AML-193 (cell line): ENCODE results near the gene OXCT2.
"Not testable (repeated sequence)": the region's sequence is repeated elsewhere in the genome, so short reads cannot be mapped to it uniquely, and the experiment has no call there.

Source experiments
- DNase-seq, 2 experiments: peaks; one replicate each; lab custom pipeline; 2025; lab: John Stamatoyannopoulos, UW

Gene OXCT2

GRCh38 chr1:39787468-39787867 lies 16.3 kb upstream of the OXCT2 start:
- DNase-seq = no peak

DNA sequence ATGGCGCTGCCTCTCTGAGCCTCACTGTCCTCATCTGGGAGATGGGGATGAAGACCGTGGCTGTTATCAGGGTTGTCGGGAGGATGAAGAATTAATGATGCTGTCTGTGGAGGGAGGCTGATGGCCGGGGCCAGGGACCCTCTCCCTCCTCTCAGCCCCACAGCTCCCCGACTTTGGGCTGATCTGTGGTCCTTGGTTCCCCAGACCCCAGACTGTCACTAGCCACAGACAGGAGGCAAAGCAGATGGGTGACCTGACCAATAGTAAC lies 15.9 kb upstream of the OXCT2 start:
- not testable (repeated sequence) for DNase-seq

DNA sequence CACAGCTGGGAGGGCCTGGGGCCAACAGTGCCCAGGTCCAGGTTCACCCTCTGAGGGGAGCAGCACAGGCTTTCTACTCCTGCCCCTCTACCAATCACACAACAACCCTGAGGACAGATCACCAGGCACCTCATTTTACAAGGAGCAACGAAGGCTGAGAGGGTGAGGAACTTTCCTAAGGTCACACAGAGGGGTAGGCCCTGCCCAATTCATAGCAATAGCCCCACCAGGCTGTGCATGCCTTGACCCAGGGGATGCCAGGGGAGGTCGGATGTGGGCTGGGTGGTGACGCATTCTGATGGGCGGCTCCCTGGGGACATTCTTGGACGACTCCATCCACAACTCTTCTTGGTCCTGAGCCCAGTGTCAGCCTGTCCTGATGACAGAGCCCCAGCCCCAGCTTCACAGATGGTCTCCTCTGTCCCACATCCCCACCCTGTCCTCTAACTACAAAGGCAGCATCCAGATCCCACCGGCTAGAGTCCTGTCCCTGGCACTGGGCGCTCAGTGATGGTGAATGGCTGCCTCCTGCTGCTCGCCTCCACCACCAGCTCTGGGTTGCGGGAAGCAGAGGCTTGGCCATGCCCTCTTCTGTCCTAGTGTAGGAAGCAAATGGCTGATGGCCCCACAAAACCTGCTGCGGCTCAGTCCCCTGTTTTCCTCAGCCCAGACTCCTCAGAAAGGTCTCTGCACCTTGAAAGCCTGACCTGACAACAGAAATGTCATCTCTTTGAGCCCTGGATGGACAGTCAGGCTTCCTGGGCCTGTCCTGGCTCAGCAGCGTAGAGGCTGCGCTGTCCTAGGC lies 15.4 kb upstream of the OXCT2 start:
- not testable (repeated sequence) for DNase-seq

GRCh38 chr1:39782685-39783084 lies 11.5 kb upstream of the OXCT2 start:
- not testable (repeated sequence) for DNase-seq

DNA sequence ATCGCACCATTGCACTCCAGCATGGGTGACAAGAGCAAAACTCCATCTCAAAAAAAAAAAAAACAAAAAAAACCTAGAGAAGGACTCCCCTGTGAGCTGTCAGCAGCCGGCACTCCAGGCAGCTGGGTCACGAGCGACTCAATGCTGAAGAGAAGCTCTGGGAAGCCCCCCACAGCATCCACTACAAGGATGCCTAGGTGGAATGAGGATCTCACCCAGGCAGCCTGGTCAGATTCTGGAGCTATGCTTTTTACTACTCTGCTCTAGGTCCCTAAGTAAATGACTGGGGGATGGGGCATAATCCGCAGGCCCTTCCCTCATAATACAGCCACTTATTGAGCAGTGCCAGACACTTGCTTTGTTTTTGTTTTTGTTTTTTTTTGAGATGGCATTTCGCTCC lies 11.0 kb upstream of the OXCT2 start:
- no peak for DNase-seq

GRCh38 chr1:39781349-39781715 lies 10.2 kb upstream of the OXCT2 start:
- DNase-seq = no peak

DNA sequence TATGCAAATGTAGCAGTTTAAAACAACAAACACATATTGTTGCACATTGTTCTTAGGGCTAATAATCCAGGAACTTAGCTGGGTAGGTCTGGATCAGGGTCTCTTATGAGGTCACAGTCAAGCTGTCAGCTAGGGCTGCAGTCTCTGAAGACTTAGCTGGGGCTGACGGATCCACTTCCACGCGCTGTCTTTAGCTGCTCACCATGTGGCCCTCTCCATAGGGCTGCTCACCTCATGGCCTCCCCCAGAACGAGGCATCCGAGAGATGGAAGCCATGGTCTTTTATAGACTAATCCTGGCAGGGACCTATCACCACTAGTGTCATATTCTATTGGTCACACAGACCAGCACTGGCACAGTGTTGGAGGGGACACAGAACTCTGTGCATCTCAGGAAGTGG lies 8.7 kb upstream of the OXCT2 start:
- no peak for DNase-seq

DNA sequence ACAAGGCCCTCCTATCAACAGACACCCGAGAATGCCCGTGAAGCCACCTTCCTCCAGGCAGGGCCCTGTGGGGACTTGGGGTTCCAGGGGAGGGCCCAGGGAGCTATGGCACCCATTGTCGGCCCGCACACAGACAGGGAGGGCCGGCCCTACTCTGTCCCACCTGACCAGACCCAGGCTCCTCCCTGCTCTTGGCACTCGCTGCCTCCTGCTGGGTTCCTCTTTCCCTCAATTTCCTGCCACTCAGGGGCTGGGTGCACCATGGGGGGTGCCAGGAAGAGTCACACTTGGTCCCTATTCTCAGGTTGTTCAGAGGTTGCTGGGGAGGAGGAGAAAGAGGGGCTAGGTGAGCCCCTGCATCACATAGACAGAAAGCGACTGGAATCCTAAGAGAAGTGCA lies 8.0 kb upstream of the OXCT2 start:
- DNase-seq = no peak

DNA sequence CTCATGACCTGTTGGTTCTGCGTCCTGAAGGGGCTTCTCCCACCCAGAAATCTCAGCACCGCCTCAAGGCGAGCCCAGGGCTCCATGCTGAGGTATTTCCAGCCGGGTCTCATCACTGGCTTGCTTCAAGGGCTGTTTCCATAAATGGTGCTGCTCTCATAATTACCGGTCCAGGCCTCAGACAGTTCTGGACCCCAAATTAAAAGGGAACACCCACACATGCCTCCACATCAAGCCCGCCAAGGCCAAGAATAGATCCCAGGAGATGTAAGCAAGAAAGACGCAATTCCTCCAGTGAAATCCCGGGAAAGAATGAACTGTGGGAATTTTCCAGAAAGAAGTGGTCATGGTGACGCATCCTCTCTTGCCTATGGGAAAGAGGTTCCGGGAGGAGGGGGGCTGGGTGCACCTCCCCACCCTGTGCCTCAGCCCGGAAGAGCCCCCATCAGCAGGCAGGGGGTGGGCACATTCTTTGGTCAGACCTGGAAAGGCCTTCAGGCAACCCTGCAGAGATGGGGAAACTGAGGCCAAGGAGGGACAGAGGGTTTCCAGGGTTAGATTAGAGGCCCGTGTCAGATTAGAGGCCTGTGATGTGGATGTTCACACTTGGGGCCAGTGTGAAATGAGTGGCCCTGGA lies 7.4 kb upstream of the OXCT2 start:
- DNase-seq = not testable (repeated sequence)

DNA sequence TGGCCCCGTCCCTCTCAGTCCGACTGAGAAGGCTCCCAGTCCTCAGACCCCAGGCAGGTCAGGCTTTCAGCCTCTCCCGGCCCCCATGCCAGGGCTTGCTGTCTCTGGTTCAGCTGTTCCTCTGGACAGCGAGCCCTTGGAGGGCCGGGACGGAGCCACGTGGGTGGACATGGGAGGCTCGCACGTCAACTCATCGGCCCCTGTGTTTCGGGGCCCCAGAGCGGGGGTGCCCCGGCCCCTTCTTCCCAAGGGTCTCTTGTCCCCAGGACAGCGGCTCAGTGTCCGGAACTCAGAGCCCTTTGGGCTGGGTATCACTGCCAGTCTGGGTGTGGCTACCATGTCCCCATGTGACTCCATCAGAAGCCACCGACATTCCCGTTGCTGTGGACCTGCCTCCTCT lies 6.7 kb upstream of the OXCT2 start:
- not testable (repeated sequence) for DNase-seq

- DNase-seq = no peak
Measured at GRCh38 chr1:39777306-39777705, 6.2 kb upstream of the OXCT2 start.

- DNase-seq = no peak
Measured at GRCh38 chr1:39776886-39777285, 5.7 kb upstream of the OXCT2 start.

GRCh38 chr1:39776400-39776713 lies 5.2 kb upstream of the OXCT2 start:
- no peak for DNase-seq

GRCh38 chr1:39775676-39776399 lies 4.7 kb upstream of the OXCT2 start:
- not testable (repeated sequence) for DNase-seq

GRCh38 chr1:39775141-39775540 lies 4.0 kb upstream of the OXCT2 start:
- not testable (repeated sequence) for DNase-seq

- DNase-seq = not testable (repeated sequence)
Measured at GRCh38 chr1:39773369-39773979, 2.3 kb upstream of the OXCT2 start.

- not testable (repeated sequence) for DNase-seq
Measured at GRCh38 chr1:39770100-39771021, 787 bp downstream of the OXCT2 start.

DNA sequence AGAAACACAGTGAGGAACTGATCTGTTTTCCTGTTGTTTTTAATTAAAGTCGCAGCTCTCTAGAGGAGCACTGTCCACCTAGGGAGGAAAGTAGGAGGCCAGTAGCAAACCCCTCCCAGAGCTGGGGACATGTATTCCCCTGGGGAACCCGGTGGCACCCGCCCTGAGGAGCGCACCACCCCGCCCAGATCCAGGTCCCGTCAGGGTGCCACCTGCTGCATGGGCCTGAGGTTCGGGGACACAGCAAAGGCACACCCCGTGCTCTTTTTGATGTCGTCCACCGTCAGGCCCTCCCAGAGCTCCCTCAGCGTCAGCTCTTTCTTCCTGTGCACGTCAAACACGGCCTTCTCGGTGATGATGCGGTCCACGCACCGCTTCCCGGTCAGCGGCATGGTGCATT lies 1.6 kb downstream of the OXCT2 start:
- DNase-seq = not testable (repeated sequence)

- not testable (repeated sequence) for DNase-seq
Measured at GRCh38 chr1:39766466-39766865, 4.7 kb downstream of the OXCT2 start.

GRCh38 chr1:39764512-39764911 lies 6.6 kb downstream of the OXCT2 start:
- DNase-seq = not testable (repeated sequence)

DNA sequence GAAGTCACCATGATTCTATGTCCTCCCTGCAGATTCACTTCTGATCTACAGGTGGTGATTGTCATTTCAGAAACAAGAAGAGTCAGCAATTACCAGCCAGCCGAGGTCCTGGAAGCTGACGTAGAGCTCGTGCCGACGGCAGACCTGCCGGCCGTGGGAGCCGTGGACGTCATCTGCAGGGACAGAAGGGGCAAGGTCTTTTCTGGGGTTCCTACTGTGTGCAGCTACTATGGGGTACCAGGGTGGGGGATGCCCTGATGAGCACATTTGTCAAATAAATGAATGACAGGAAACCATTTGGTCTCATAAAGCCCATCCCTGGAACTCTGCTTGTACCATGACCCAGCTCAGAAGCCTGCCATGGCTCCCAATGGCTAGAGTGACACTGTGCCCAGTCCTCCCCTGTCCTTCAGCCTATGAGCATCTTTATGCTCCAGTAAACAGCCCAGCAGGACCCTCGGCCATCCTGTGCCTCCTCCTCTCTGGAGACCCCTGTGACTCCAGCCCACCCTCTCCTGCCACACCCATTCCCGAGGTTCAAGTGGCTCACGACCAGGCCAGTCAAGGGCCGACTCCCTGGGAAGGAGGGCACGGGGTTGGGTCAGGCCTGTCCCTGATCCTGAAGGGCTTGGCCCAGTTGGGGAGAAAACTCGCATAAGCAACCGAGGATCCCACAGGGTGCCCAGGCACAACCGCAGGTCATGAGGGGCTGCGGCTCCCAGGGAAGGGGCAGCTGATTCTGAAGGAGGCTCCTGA lies 7.4 kb downstream of the OXCT2 start:
- not testable (repeated sequence) for DNase-seq
